OCI-LY7 (cell line): ENCODE results near the gene CHST7. TPM values are rescaled to one million over a fixed set of nuclear protein-coding genes. Genes with fewer than 3 reads are reported as not detected.

Experiments
- BruUV-seq: library from RNA; stranded (reverse); fragments of 400-500 nt; replicated peaks from 2 replicates; lab custom pipeline; 2021; lab: Mats Ljungman, UMichigan
- CTCF ChIA-PET: fragments of 300-600 bp; sonication (Branson Sonifier 250); formaldehyde crosslinking; loops from one replicate; lab custom pipeline; 2022; ENCODE audit warnings: antibody characterized with exemption; ENCODE audit not compliant: unreplicated experiment; lab: Charles Lee
- POLR2A ChIA-PET: fragments of 300-600 bp; sonication (Branson Sonifier 250); formaldehyde crosslinking; loops from one replicate; lab custom pipeline; 2022; ENCODE audit warnings: antibody characterized with exemption; lab: Charles Lee
- DNase-seq: peaks from one replicate; pipeline ENCODE4 v3.0.0-alpha.2; 2015; ENCODE audit warnings: low spot score
- H2AFZ ChIP-seq: fragments of 200-600 bp; sonication (generic), shearing (Covaris generic); 2 replicates; pipeline ENCODE4 v1.6.1; 2014; ENCODE audit warnings: mild to moderate bottlenecking, antibody characterized with exemption, low read length, moderate library complexity
- H3K27ac ChIP-seq: fragments of 200-600 bp; sonication (generic); 2 replicates; pipeline ENCODE4 v1.5.1; 2014; ENCODE audit warnings: mixed run types, low read depth, mild to moderate bottlenecking, moderate library complexity, low read length, inconsistent platforms; ENCODE audit not compliant: poor library complexity, severe bottlenecking
- H3K36me3 ChIP-seq: fragments of 200-600 bp; sonication (generic); 2 replicates; pipeline ENCODE4 v1.6.1; 2014; ENCODE audit warnings: mild to moderate bottlenecking, antibody characterized with exemption, low read length, moderate library complexity, mixed read lengths; ENCODE audit not compliant: insufficient read depth
- H3K4me1 ChIP-seq: fragments of 200-600 bp; sonication (generic); 2 replicates; pipeline ENCODE4 v1.5.1; 2014; ENCODE audit warnings: mild to moderate bottlenecking, low read length; ENCODE audit not compliant: insufficient read depth, poor library complexity, severe bottlenecking
- H3K4me2 ChIP-seq: fragments of 200-600 bp; sonication (generic); 2 replicates; pipeline ENCODE4 v1.6.1; 2014; ENCODE audit warnings: mild to moderate bottlenecking, low read length
- H3K4me3 ChIP-seq: fragments of 200-600 bp; sonication (generic); 2 replicates; pipeline ENCODE4 v1.5.1; 2014; ENCODE audit warnings: mild to moderate bottlenecking, low read depth, low read length; ENCODE audit not compliant: poor library complexity, severe bottlenecking
- H3K79me2 ChIP-seq: fragments of 200-600 bp; sonication (generic); 2 replicates; pipeline ENCODE4 v1.6.1; 2016; ENCODE audit warnings: low read depth, mild to moderate bottlenecking, low read length, moderate library complexity, mixed read lengths; ENCODE audit not compliant: insufficient read depth
- H3K9me2 ChIP-seq: fragments of 200-600 bp; sonication (generic); 2 replicates; pipeline ENCODE4 v1.6.1; 2016; ENCODE audit warnings: mild to moderate bottlenecking, low read length, mixed read lengths; ENCODE audit not compliant: insufficient read depth
- H3K9me3 ChIP-seq: fragments of 200-600 bp; sonication (generic); 2 replicates; pipeline ENCODE4 v1.6.1; 2014; ENCODE audit warnings: mild to moderate bottlenecking, mixed run types, low read length, mixed read lengths
- H4K20me1 ChIP-seq: fragments of 200-600 bp; sonication (generic); 2 replicates; pipeline ENCODE4 v1.6.1; 2014; ENCODE audit warnings: mild to moderate bottlenecking, antibody characterized with exemption, low read length, moderate library complexity, mixed read lengths; ENCODE audit not compliant: insufficient read depth
- CTCF ChIP-seq: fragments of 200-600 bp; sonication (generic); conservative IDR thresholded peaks from 2 replicates; pipeline ENCODE4 v1.5.1; 2014; ENCODE audit warnings: mild to moderate bottlenecking, antibody characterized with exemption, low read length, moderate library complexity, mixed read lengths
- EZH2phosphoT487 ChIP-seq: fragments of 200-600 bp; sonication (generic); IDR thresholded peaks from 2 replicates; pipeline ENCODE4 v1.6.1; 2018; ENCODE audit warnings: low read depth, borderline replicate concordance, mild to moderate bottlenecking, mixed run types, antibody characterized with exemption, low read length, moderate library complexity, mixed read lengths
- intact Hi-C: fragments of 100-400 bp; cut with micrococcal nuclease; formaldehyde crosslinking; loops from one replicate; pipeline ENCODE4 v1.10.0; 2022; ENCODE audit not compliant: unreplicated experiment
- total RNA-seq, 2 experiments: library from RNA; depleted of rRNA in 1 of 2; stranded (reverse); fragments of >200 nt in 1 of 2; shearing (Covaris generic) in 1 of 2; gene quantifications; 2 replicates each; pipeline ENCODE4 v1.2.3, GENCODE V29; 2014 to 2022

CHST7 gene
- total RNA-seq, 2 experiments from 2014 or later = 2.0 to 5.3 TPM

GRCh38 chrX:46574774-46575381, 1.3 kb downstream of the CHST7 start:
- Histone ChIP-seq H3K4me2 (peak overlapping the region; percentile 76), H4K20me1 (no peaks in the 10 kb centered on the region), H3K9me3 (no peaks in the 10 kb centered on the region), H3K79me2 (peaks cover 8% of the 10 kb centered on the region; the same call in 1 of the 2 replicates), H3K4me3 (peak overlapping the region; percentile 74), H3K27ac (no peak overlapping the region), H3K4me1 (peaks cover 33% of the 10 kb centered on the region), H2AFZ (peak overlapping the region; percentile 52; the same call in 1 of the 2 replicates), H3K36me3 (peaks cover 5% of the 10 kb centered on the region; the same call in 1 of the 2 replicates), H3K9me2 (no peaks in the 10 kb centered on the region)
- intact Hi-C loops = loop anchor here (5.0 kb wide), 2 partner anchors 67 to 182 kb away; partner anchors contain the start of gene SLC9A7
- POLR2A ChIA-PET = no interaction called here
- DNase-seq = peak; percentile 13
- CTCF ChIA-PET = no interaction called here
- no TSS peak for BruUV-seq
- TF ChIP-seq CTCF (0 out of 2 replicates have a peak, but pooled peaks have one; percentile 0), EZH2phosphoT487 (no peak)

- CTCF ChIA-PET = no interaction called here
- no TSS peak for BruUV-seq
- H2AFZ ChIP-seq = no peak overlapping the region
- DNase-seq = no peak
- H3K4me3 ChIP-seq = peak overlapping the region; percentile 74
- peaks cover 33% of the 10 kb centered on the region for H3K4me1 ChIP-seq
- POLR2A ChIA-PET = interaction anchor here (1.2 kb wide), 1 partner anchor 14 kb away, joined by 4 read pairs; no protein-coding TSS in a partner anchor
- TF ChIP-seq CTCF (no peak), EZH2phosphoT487 (no peak)
- H3K4me2 ChIP-seq = peak overlapping the region; percentile 76
- H4K20me1 ChIP-seq = no peaks in the 10 kb centered on the region
- H3K79me2 ChIP-seq = peaks cover 8% of the 10 kb centered on the region; the same call in 1 of the 2 replicates
- intact Hi-C loops = loop anchor here (5.0 kb wide), 1 partner anchor 67 kb away; no protein-coding TSS in a partner anchor
- peaks cover 5% of the 10 kb centered on the region; the same call in 1 of the 2 replicates for H3K36me3 ChIP-seq
- no peak overlapping the region for H3K27ac ChIP-seq
- H3K9me2 ChIP-seq = no peaks in the 10 kb centered on the region
- H3K9me3 ChIP-seq = no peaks in the 10 kb centered on the region
Observed at GRCh38 chrX:46575586-46575985, 2.0 kb downstream of the CHST7 start.
